DMS 273 (cell line): ENCODE data around the gene TPRG1L.
"Not testable (repeated sequence)": the region's sequence is repeated elsewhere in the genome, so short reads cannot be mapped to it uniquely, and the experiment has no call there.

Source experiments
- DNase-seq: peaks from one replicate; lab custom pipeline; 2025; ENCODE audit not compliant: unreplicated experiment; lab: John Stamatoyannopoulos, UW

Gene TPRG1L

GRCh38 chr1:3608154-3608553 is 16.7 kb upstream of the TPRG1L start:
- peak; percentile 56 for DNase-seq

GRCh38 chr1:3609016-3609768 is 15.6 kb upstream of the TPRG1L start:
- DNase-seq, result no peak

GRCh38 chr1:3609769-3610526 is 14.9 kb upstream of the TPRG1L start:
- peak; percentile 69 for DNase-seq

GRCh38 chr1:3610527-3611169 is 14.2 kb upstream of the TPRG1L start:
- peak; percentile 95 for DNase-seq

- DNase-seq, result peak; percentile 91
Observed at GRCh38 chr1:3611170-3612019, 13.4 kb upstream of the TPRG1L start, which contains the start of gene MEGF6. TSS of gene MEGF6 (minus strand) at chr1:3611508. CDS start at chr1:3611268, 240 bp downstream.

- DNase-seq, result no peak
Observed at GRCh38 chr1:3612123-3612522, 12.7 kb upstream of the TPRG1L start.

- peak; percentile 61 for DNase-seq
Observed at GRCh38 chr1:3614755-3615742, 9.8 kb upstream of the TPRG1L start.

- no peak for DNase-seq
Observed at GRCh38 chr1:3616861-3617260, 8.0 kb upstream of the TPRG1L start.

GRCh38 chr1:3617806-3618345 is 6.9 kb upstream of the TPRG1L start:
- no peak for DNase-seq

- DNase-seq, result no peak
Observed at GRCh38 chr1:3618531-3618880, 6.3 kb upstream of the TPRG1L start.

GRCh38 chr1:3618881-3619671 is 5.7 kb upstream of the TPRG1L start:
- DNase-seq, result peak; percentile 88

- no peak for DNase-seq
Observed at GRCh38 chr1:3620708-3621107, 4.1 kb upstream of the TPRG1L start.

- DNase-seq, result peak; percentile 43
Observed at GRCh38 chr1:3621151-3621671, 3.6 kb upstream of the TPRG1L start.

- not testable (repeated sequence) for DNase-seq
Observed at GRCh38 chr1:3622102-3622501, 2.7 kb upstream of the TPRG1L start.

- DNase-seq, result no peak
Observed at GRCh38 chr1:3623441-3624199, 1.2 kb upstream of the TPRG1L start.

GRCh38 chr1:3625151-3625907 is 514 bp downstream of the TPRG1L start:
- DNase-seq, result peak; percentile 56

GRCh38 chr1:3626025-3626424 is 1.2 kb downstream of the TPRG1L start:
- no peak for DNase-seq
